ENCODE results near the gene QRSL1. TPM values are rescaled to one million over a fixed set of nuclear protein-coding genes. Genes with fewer than 3 reads are reported as not detected.

The QRSL1 gene
- total RNA-seq (2022; extraction: Qiagen RNA extraction), result 6.4 to 8.0 TPM (median 7.7 TPM) in 5 replicates

GRCh38 chr6:106629103-106629858 lies at the start of gene QRSL1, which contains the start of gene RTN4IP1:
QRSL1 (plus strand) TSS chr6:106629578; CDS start chr6:106629682, 104 bp downstream.
RTN4IP1 (minus strand) TSS chr6:106629498; CDS start chr6:106629021, 477 bp downstream.

Other genes with a start within 250 kb of the QRSL1 start
- 9.3 to 10.2 TPM (median 9.6 TPM) in 5 replicates for gene RTN4IP1, start 80 bp upstream of the QRSL1 start, total RNA-seq (2022; extraction: Qiagen RNA extraction)

Data from A549 treated with Mapracorat at 1 μM for 4 hours (cell line).